ENCODE results near the gene SRSF2.
"Not testable (repeated sequence)": the region's sequence is repeated elsewhere in the genome, so short reads cannot be mapped to it uniquely, and the experiment has no call there.

SRSF2 gene

GRCh38 chr17:76737676-76738467 is 741 bp upstream of the SRSF2 start, which contains the start of gene MFSD11:
Gene MFSD11 (plus strand): TSS chr17:76738119. CDS start chr17:76738353, 234 bp downstream.
- DNase-seq: peak; percentile 92 to 95

GRCh38 chr17:76736349-76737081 is 616 bp downstream of the SRSF2 start:
- DNase-seq: peak; percentile 64 to 75

GRCh38 chr17:76735586-76736348 is 1.4 kb downstream of the SRSF2 start:
- no peak for DNase-seq

GRCh38 chr17:76735006-76735405 is 2.1 kb downstream of the SRSF2 start:
- DNase-seq: no peak

- peak in 1 of 2 experiments; percentile 24 for DNase-seq
Observed at GRCh38 chr17:76734080-76734840, 2.9 kb downstream of the SRSF2 start.

GRCh38 chr17:76733618-76733957 is 3.5 kb downstream of the SRSF2 start:
- no peak for DNase-seq

GRCh38 chr17:76732734-76733617 is 4.2 kb downstream of the SRSF2 start:
- DNase-seq: no peak

GRCh38 chr17:76731800-76732733 is 5.1 kb downstream of the SRSF2 start:
- not testable (repeated sequence) for DNase-seq

- DNase-seq: peak; percentile 48
Observed at GRCh38 chr17:76727745-76728456, 9.2 kb downstream of the SRSF2 start.

GRCh38 chr17:76726776-76727718 is 10.1 kb downstream of the SRSF2 start, which contains the start of gene METTL23:
Gene METTL23 (plus strand): TSS chr17:76726839. CDS start chr17:76729711, 2,872 bp downstream.
- DNase-seq: peak; percentile 83 to 88

GRCh38 chr17:76726231-76726775 is 10.8 kb downstream of the SRSF2 start, which contains the start of gene JMJD6:
Gene JMJD6 (minus strand): TSS chr17:76726606. CDS start chr17:76726475, 131 bp downstream.
- DNase-seq: peak; percentile 93 to 96

- DNase-seq: peak; percentile 82 to 85
Observed at GRCh38 chr17:76725580-76726230, 11.4 kb downstream of the SRSF2 start.

- no peak for DNase-seq
Observed at GRCh38 chr17:76723812-76724211, 13.3 kb downstream of the SRSF2 start.

GRCh38 chr17:76722977-76723376 is 14.2 kb downstream of the SRSF2 start:
- DNase-seq: not testable (repeated sequence)

GRCh38 chr17:76722279-76722678 is 14.9 kb downstream of the SRSF2 start:
- DNase-seq: no peak

- no peak for DNase-seq
Observed at GRCh38 chr17:76721463-76721862, 15.7 kb downstream of the SRSF2 start.

GRCh38 chr17:76720941-76721340 is 16.2 kb downstream of the SRSF2 start:
- DNase-seq: no peak

Measured in activated T-cell treated with anti-CD3 and anti-CD28 coated beads, Interleukin-2, amount 50 U/mL, for 48 hours (primary cell).